Ureter (tissue), 1 donor: Measurements from ENCODE around the gene CLINT1. TPM values are rescaled to one million over a fixed set of nuclear protein-coding genes. Genes with fewer than 3 reads are reported as not detected.
A peak's percentile ranks its signal among the peaks of the same experiment; 100 is the strongest.

Experiments used
- DNase-seq: peaks from one replicate; pipeline ENCODE4 v3.0.0-alpha.2; 2020; ENCODE audit warnings: low spot score
- total RNA-seq: library from RNA; stranded (reverse); gene quantifications from one replicate; pipeline ENCODE4 v1.2.4, GENCODE V29; 2023
- donor health status: DM: yes; HTN: yes; CAD: no.

CLINT1 gene
- total RNA-seq, 1 donor from 2014 or later, result 131 TPM

DNA sequence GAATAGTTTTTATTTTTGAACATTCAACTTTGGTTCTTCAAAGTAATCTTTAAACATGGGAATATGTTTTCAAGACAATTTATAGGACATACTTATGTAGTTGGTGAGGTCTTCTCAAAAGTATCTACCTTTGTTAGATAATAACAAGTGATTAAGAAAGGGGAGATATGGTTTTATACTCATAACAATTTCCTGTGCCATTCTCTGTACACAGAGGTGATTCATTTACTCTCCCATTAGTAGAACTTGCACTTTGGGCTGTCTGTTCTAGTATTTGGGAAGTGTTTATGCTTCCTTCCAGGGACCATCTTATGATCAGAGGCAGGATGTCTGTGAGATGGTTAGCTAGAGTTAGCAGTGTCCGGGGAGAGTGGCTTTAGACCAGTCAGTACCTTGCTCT is 100.2 kb downstream of the CLINT1 start:
- no peak for DNase-seq

DNA sequence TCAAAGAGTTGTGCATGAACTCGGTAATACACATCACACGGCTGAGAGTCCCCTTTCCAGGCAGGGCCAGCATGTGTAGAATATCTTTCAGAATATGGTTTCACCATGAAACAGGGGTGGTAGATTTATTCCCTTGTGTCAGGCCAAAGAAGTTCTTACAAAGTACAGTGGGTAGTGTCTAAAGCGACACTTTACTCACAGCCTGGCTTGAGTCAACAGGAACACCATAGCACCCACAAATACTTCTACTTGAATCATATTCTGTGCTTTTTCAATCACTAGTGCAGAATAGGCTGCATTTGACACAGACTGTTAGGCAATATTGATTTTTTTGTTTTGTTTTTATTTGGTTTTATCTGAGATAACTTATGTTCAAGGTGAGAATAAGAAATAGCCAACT is 102.8 kb downstream of the CLINT1 start:
- no peak for DNase-seq

DNA sequence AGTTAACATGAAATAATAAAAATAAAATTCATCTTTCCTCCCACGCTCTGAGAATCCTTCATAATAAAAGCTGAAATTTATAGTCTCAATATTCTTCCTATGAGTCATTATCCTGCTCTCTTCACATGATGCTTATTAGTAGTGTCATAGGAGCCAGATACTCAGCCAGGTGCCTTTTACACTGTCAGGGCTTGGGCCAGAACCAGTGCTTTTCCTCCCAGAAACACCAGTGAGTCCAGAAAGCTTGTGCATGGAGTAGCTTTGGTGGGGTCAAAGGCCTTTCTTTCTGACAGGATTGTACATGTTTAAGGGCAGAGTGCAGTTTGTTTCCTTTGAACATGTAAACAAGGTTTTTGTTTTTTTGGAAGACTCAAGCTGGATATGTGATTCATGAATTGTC is 108.6 kb downstream of the CLINT1 start:
- no peak for DNase-seq

DNA sequence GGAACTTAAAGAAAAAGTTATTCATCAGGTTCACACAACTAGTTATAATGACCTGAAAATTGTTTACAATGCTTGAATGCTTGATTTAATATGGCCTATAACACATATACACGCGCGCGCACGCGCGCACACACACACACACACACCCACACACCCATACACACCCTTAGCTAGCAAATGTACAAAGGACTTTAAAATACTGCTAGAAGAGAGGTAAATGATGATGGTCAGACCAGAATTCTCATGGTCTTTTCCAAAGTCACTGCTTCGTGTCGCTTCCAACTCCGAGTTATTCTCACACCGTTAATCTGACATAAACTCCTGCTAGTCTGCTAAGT is 109.5 kb downstream of the CLINT1 start:
- no peak for DNase-seq

DNA sequence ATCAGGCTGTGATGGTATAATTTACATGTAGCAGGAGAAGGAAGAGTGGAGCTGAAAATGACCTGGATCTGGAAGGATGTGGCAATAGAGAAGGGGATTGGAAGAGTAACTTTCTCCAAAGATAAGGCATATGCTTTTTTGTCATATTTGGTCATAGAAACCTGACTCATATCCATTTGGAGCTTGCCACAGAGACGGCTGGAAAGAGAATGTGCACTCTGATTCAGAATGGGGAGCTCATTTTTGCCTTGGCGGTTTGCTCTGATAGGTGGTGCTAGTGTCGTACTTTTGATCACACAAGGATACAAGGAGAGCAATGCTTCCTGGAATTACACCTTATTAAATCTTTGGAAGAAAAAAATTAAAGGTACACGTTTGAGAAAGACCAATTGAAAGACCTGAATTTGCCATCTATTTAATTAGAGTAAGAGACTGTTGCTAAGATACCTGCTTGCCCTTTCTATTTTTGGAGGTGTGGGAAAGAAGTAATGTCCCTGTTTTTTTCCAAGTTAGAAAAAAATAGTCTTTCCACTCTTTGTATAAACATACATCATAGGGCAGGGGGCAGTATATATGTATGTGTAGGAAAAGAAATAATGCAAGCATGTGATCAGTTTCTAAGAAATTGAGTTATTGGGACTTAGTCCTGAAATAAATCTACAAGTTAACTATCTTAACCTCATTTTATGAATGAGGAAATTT is 110.0 kb downstream of the CLINT1 start:
- DNase-seq, result no peak

DNA sequence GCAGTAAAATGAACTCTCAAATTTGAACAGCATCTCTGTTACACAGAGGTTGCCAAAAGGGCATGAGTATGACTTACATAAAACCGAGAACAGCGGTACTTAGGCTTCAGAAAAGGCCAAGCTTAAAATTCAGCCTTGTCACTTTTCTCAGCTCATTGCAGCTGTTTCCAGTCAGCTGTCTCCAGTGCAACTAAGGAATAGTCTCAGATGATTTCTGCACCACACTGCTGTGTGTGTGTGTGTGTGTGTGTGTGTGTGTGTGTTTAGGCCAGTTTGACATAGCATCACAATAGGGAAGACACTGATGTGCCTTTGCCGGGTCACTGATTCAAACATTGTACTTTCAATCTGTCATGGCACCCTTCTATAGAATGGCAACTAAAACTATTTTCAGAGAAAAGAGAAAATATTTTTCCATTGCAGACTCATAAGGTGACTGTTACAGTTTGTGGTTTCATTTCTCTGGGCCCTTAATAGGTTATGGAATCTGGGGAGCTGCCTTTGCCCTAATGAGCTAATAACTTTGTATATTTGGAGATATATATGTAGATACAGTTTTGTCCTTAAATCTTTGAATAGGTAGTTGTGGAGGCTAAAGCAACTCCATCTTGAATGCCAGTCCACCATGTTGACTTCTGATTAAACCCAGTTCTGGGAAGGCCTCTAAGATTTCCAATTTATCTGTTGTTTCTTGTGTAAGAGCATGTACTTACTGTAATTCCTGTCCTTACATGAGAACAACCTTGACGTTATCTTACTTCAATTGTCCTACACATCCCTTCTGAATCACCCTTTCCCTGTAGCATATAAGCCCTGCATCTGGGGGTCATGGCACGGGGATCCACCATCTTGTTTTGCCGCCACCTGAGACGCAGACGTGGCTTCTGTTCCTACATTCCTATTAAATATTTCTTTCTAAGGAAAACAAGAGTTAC is 110.9 kb downstream of the CLINT1 start:
- DNase-seq, result no peak

DNA sequence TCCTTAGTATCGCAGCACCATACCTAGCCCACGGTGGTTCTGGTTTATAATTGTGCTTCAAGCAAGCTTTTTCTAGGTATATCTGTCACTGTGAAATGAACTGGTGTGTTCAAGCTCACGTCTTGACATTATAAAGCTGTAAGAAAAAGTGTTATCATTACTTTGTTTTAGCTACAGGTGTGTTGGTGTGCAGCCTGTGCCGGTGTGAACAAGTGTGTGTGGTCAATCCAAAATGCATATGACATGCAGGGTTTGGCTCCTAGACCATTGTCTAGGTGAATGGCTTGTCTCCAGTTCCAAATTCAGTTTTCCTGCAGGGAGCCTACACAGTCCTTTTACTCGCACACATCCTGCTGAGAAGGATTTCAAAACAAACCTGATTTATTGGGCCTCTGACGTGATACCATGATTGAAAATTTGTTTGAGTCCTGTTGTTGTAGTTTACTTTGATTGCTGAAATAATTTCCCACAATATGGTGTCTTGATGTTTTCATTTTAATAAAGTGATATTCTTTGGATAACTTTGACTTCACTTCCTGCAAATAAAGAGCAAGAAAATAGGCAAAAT is 111.7 kb downstream of the CLINT1 start:
- no peak for DNase-seq

DNA sequence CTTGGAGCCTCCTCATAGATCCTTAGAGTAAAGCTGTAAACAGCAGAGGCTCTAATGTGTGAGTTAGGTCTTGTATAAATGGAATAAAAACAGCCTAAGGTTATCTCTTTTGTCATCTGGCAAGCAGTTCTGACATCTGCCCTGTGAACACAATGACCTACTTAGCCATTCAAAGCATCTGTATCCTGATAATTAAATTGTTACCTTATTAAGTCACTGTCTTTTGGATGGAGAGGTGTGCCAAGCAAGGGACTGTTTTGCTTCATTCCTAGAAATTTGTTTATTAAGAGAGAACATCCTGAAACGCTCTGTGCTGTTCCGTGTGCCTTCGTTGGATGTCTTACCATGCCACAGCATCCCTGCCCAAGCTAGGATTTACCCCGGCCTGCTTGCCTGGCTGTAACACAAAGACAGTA is 113.9 kb downstream of the CLINT1 start:
- no peak for DNase-seq

DNA sequence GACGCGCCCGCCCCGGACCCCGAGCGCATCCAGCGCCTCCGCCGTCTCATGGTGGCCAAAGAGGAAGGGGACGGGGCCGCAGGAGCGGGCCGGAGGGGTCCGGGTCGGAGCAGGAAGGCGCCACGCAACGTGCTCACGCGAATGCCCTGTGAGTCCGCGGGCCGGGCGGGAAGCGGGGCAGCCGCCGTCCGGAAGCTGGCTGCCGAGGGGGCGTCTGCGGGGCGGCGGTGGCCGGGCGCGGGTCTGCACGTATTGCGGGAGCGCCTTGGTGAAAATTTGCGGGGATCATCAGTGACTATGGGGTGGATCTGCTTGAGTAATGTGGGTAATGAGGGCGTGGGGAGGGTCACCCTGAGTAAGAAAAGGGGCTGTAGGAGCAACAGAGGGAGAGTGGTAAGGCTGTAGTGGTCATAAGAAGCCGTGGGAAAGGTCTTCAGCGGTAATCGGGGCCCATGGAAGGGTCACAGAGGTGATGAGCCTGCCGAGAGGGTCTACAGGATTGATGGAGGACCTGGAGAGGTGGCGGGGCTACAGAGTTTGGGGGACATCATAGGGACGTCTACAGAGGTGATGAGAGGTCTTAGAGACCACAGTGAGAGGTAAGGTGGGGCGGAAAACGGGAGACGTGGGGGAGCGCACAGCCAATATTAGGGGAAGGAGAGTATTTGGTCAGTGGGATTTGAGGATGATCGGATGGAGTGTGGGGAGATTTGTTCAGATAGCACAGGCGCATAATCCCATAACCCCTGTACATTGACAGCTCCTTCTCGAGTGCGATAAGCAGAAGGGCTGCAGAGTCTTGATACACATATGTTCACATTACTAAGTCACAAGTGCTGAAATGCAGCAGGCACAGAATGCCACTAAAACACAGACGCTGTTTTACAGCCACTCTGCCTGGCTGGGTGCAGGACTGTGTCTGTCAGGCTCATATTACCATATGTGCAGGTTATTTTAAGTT is 114.6 kb downstream of the CLINT1 start:
- DNase-seq, result no peak

DNA sequence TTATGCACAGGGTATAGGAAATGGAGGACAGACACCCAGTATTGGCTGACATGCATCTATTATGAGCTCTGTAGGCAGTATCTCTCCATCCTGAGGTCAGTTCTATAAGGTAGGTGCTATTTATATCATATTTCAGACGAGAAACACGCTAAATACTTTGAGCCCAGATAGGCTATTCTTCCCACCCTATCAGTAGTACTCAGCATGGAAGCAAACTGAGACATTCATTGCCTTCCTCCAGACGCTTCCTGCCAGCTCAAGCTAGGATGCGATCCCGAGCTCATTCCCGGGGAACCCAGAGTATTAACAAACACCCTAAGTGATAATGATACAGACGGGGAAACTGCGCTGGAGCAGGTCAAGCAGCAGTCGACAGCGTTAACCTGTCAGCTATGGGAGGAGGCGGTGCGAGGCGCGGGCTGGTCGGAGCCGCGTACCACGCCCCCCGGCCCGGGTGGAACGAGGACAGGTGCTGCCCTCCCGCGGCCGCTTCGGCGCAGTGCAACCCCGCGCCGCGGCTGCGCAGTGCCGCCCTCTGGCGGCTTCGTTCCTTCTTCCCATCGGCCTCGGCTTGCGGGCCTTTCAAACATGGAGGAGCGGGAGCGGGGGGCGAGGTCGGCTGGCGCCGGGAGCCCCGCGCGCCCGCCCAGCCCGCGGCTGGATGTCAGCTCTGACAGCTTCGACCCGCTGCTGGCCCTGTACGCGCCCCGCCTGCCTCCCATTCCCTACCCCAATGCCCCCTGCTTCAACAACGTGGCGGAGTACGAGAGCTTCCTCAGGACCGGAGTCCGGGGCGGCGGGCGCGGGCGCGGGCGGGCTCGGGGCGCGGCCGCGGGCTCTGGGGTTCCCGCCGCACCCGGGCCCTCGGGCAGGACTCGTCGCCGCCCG is 115.5 kb downstream of the CLINT1 start, which contains the start of gene LSM11:
LSM11 (plus strand) TSS at position 550 of the 888 bp plus-strand sequence; CDS start at position 589, 39 bp downstream.
- DNase-seq, result peak; percentile 87

DNA sequence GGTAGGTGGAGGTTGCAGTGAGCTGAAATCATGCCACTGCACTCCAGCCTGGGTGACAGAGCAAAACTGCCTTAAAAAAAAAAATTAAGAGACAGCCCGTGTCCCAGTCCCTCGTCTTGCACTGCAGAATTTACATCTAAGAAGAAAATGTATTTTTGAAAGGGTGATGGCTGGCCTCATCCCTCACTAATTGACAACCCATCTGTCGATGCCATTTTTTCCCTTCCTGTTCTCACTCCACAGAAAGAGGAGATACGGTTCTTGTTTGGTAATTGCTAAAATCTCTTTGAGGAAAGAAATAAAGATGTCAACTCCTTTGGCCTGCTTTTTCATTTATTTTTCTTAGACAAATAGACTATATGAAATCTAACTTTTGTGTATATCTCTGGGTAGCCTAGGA is 117.8 kb downstream of the CLINT1 start:
- DNase-seq, result no peak

DNA sequence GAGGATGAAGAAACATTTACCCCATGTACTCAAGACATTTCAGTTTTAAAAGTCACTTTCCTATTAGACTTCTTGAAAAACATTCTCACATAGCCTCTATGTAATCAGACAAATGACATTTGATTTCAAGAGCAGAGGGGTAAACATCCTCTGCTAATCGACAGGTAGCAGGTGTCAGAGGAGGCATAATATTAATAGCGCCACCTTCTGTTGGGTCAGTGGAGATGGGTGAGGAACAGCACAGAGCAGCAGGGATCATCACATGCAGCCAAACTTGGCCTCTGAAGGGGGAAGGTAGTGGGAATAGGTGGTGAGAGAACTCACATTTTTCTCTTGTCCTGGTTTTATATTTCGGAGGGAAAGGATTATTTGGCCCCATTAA is 118.7 kb downstream of the CLINT1 start:
- no peak for DNase-seq

DNA sequence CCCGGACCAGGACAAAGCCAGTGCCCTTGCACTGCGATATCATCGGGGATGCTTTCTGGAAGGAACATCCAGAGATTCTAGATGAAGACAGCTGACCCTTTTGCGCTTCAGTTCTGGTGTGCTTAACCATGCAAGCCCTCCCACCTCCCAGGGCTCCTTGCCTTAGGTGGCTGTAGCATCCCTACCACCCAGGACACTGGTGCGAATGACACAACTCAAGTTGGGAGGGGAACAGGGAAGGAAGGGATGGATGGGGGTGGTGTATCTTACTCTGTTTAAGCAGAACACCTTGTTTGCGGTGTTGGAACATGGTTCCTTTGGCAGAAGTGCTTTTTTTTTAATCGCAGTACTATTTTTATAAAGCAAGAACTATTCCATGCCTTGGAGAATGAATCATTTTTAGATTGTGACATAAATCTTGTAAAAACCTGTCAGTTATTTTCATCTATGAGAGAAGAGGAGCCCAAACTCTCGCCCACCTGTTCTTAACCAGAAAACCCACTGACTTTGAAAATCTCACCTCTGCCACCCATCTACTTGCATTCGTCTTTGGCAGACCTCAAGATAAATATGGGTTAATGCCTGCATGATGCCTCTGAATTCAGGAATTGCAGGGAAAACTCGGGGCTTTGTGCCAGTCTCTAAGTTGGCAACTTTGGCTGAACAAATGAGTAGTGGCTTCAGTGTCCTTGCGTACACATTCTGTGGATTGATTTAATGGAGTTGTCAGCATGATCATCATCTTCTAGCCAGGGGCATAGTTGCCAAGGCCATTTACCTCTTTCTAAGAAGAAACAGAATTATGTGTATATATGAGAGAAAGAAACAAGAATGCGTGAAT is 119.3 kb downstream of the CLINT1 start:
- DNase-seq, result no peak

DNA sequence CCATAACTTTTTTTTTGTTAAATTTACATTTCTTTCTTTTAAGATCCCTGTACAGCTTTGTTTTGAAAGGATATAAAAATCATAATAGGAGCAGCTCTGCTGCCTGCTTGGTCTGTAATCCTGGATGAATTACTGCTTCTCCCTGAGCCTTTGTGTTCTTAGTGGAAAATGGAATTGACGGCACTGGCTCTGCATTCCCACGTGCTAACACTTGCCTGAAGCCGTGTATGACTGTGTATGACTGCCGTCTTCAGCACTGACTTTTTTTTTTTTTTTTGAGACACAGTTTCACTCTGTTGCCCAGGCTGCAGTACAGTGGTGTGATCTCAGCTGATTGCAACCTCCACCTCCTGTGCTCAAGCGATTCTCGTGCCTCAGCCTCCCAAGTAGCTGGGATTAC is 123.0 kb downstream of the CLINT1 start:
- no peak for DNase-seq

Other genes with a start within 250 kb of the CLINT1 start
- gene SOX30, start 206.7 kb downstream of the CLINT1 start, total RNA-seq, result 0.52 TPM
- not detected for gene C5orf52, start 187.6 kb downstream of the CLINT1 start, total RNA-seq
- gene THG1L, start 127.7 kb downstream of the CLINT1 start, total RNA-seq, result 12.1 TPM
- gene LSM11, start 115.4 kb downstream of the CLINT1 start, total RNA-seq, result 3.6 TPM